Stimulated activated CD8-positive, alpha-beta memory T cell treated with anti-CD3 and anti-CD28 coated beads, Interleukin-2, amount 100 ng/mL, for 1 hour (primary cell): ENCODE measurements around the gene NIFK.
"Not testable (repeated sequence)": the region's sequence is repeated elsewhere in the genome, so short reads cannot be mapped to it uniquely, and the experiment has no call there.

Experiments
- DNase-seq, 2 donors: peaks; one replicate each; pipeline ENCODE4 v3.0.0-alpha.2; 2020; ENCODE audit warnings: low read depth in 2 of 2

Gene NIFK

DNA sequence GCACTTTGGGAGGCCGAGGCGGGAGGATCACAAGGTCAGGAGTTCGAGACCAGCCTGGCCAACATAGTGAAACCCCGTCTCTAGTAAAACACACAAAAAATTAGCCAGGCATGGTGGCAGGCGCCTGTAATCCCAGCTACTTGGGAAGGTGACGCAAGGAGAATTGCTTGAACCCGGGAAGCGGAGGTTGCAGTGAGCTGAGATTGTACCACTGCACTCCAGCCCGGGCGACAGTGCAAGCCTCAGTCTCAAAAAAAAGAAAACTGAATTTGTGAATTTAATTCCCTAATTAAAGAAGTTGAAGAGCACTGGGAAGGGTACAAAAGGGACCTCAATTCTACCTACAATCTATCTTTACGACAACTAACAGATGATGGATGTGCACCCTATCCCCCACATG lies 2.1 kb downstream of the NIFK start:
- DNase-seq, result not testable (repeated sequence)

DNA sequence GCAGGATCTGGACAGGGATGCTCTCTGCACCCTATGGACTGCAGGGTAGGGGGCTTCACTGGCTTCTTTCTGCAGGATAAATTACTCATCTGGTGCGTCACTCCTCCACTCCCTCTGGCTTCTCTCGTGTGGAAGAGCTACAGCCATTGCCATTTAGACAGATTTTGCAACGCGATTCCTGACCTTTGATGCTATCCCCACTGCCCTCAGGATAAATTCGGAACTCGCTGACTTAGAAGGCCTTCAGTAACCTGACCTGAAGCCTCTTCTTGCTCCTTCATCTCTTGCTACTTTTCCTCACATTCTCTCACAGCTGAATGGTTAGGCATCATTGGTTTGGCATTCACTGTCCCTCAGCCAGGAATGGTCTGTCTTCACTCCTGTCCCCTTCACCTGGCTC lies 5.3 kb downstream of the NIFK start:
- no peak for DNase-seq

DNA sequence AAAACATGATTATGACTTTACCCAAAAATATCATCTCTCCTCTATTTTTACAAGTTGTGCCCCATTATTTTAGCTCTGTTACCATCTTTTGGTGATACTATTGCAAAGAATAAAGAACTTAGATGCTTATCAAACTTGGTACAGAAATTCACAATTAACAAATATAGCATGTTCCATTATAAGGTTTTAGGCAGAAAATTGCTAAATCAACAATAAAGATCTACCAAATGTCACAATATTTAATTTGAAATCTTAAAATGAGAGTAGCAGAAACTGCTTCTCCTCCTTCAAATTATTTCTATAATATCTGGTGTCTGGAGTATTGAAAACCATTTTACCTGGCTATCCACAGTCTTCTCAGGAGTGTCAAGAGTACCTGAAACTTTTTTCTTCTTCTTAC lies 8.7 kb downstream of the NIFK start:
- DNase-seq, result no peak

DNA sequence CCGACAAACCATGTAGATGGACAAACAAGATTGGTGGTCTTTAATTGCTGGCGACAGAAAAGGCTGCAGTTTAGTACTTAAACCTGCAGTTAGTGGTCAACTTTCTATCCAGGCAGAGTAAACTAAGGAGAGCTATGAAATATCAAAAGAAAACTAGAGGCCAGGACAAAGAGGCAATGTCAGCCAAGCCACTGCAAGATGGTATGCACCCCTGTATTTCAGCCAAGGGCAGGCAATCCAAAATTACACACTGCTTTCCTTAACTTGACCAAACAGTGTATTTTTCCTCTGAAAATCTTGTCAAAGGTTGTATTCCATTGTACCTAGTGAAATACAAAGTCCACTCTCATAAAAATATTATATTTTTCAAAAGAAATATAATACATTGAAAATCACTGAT lies 9.3 kb downstream of the NIFK start:
- DNase-seq, result no peak

DNA sequence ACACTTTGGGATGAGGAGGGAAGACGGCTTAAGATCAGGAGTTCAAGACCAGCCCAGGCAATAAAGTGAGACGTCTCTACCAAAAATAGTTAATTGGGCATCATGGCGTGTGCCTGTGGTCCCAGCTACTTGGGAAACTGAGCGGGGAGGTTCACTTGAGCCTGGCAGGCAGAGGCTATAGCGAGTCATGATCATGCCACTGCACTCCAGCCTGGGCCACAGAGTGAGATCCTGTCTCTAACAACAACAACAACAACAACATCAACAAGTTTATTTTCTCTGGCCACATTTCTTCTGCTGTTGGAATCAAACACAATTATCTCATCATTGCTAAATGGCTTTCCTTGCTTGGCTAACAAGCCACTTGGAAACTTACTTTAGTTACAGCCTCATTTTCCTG lies 13.4 kb downstream of the NIFK start:
- DNase-seq, result no peak

DNA sequence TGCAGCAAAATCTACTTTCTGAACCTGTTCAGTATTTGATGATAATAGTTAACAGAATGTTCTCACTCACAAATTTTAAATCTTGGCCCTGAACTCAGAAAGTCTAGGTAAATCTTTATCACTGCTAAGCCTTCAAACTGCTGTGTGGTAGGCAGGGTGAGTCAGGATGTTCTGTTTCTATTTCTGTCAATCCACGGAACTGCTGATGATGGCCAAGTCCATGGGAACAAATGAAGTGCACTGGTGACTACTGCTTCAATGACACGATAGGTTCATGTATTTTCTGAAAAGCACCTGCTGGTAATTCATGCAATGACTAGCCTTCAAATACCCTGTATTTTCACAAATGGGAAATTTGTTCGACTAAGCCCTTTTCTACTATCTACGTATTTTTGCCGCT lies 14.2 kb downstream of the NIFK start:
- DNase-seq, result no peak

DNA sequence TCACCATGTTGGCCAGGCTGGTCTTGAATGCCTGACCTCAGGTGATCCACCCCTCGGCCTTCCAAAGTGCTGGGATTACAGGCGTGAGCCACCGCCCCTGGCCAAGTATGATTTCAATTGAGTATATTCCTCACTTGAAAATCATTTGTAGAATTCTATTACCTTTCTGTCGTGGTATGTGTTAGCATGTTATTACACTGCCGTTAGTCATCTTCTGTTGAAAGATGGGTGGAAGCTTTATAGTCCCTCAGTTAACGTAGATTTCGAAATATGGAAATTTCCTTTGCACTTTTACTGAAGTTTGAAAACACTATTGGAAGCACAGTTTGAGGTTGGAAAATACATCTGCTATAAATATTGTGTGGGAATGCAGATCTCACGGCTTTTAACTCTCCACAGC lies 14.7 kb downstream of the NIFK start:
- no peak for DNase-seq

DNA sequence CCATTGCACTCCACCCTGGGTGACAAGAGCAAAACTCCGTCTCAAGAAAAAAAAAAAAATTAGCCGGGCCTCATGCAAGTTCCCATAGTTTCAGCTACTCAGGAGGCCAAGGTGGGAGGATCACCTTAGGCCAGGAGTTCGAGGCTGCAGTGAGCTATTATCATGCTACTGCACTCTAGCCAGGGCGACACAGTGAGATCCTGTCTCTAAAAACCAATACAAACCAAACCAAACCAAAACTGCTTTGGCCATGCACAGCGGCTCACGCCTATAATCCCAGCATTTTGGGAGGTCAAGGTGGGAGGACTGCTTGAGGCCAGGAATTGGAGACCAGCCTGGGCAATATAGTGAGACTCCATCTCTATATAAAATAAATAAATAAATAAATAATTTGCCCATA lies 19.1 kb downstream of the NIFK start:
- DNase-seq, result no peak

DNA sequence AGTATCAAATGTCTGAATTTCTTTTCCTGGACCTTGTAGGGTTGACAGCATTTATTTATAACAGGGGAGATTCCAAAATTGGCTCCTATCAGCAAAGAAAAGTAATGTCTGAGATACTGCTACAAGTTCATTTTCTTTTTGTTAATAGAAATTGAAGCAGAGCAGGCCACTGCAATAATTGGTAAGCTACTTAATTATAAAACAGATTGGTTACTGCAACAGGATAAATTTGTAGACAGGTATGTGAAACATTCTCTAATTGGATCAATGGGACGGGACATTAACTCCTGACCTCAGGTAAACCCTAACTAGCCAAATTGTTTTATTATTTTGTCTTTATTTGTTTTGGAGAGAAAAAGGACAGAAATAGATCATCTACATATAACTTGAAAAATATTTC lies 20.5 kb downstream of the NIFK start:
- no peak for DNase-seq

DNA sequence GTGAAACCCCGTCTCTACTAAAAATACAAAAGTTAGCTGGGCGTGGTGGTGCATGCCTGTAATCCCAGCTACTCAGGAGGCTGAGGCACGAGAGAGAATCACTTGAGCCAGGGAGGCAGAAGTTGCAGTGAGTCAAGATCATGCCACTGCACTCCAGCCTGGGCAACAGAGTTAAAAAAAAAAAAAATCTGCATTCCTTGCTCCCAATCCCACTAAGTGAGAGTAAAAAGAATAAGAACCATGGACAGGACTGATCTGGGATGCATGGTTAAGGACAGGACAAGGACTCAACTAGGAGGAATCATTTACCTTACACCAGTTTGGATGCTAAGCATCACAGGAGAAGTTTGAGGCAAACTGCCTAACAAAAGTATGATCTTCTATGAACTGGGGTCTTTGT lies 25.2 kb downstream of the NIFK start:
- DNase-seq, result not testable (repeated sequence)

DNA sequence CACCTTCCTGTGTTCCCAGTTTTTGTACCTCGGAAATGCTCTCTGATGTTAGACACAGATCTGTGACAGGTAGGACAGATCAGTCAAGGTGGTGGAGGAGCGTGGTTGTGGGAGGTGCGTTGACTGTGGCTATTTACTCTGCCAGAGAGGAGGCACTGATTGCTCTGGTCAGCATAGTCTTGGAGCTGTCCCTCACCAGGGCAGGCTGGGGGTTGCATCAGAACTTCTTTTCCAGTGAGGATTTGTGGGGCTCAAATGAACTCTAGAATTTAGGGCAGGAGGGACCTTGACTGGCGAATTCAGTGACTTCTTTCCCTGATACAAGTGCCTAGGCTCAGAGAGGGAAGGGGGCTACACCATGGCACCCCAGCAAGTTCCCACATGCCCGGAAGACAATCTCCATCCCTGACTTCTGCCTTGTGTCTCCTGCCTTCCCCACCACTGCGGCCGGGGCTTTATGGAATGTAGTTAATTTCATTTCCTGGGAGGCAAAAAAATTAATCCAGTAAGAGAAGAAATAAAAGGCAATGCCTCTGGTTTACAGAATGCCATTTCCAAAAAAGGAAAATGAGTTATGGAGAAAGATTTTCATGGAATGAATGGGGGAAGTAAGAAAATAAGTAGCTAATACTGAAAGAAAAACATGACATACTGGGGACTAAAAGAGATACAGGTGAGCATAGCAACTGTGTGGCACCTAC lies 26.1 kb downstream of the NIFK start:
- DNase-seq, result no peak

DNA sequence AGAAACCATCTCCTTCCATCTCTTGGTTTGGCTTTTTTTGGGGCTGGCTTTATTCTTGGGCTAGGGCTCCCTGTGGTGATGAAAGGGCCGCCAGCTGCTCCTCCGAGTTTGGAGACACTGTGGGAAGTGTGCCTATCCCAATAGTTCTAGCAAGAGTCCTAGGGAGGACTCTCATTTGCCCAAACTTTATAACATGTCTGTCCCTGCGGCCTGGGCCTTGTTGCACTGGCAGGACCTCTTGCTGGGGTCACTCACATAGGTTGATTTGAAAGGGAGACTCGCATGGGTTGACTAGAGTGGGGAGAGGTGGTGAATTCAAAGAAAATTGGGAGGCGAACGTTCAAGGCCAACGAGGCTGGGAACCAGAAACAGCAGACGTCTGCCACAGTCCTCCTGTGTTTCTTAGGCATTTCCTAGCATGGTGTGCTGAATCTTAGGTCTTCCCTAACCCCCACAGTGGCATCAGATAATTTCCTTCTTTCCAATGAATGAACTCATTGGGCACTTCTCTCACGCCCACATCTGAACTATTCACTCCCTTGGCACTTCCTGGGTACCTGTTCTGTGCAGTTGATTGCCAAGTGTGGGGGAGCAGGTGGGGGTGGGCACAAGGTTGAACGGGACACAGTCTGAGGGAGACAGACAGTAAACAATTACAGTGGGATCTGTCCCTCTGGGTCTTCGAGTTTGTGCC lies 26.8 kb downstream of the NIFK start:
- DNase-seq, result no peak

DNA sequence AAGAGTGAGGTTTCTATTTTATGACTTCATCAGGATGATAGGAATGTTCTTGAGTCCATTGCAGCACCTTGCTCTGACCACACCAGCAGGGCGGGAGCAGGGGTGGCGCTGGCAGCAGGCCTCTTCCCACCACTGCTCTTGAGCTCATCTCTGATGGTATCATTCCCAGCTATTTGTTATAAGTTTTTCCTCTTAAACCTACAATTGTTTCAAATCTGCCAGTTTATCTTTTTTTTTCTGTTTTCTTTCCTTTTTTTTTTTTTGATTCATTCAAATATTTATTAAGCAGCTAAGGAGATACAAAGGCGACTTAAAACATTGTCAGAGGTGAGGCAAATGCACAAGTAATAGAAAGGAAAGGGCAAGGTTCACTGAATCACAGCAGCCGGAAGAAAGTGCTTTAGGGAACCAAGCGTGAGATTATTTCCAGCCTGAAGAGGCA lies 28.7 kb downstream of the NIFK start:
- no peak for DNase-seq

DNA sequence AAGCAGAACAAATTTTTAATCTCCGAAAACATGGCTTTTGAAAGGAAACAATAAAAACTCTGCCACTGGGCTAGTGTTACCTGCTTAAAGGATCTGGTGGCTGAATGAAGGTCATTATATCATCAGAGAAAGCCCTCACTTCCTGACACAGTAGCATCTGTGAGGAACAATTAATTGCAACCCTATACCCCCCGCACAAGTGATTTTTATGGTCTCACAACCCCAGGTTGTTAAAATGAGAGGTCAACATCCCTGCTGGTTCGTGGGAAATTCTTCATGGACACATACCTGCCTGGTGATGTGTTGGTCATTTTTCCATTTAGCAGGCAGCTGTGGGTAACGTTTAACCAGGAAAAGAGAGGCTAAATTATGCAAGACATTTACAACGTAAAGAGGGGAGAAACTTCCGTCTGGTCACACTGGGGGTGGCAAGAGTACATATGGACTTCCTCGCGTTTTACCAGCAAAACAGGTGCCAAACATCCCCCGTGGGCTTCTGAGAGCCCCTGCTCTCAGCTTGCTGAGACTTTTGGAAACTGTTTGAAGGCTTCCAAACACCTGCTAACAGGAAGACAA lies 29.2 kb downstream of the NIFK start:
- DNase-seq, result no peak

DNA sequence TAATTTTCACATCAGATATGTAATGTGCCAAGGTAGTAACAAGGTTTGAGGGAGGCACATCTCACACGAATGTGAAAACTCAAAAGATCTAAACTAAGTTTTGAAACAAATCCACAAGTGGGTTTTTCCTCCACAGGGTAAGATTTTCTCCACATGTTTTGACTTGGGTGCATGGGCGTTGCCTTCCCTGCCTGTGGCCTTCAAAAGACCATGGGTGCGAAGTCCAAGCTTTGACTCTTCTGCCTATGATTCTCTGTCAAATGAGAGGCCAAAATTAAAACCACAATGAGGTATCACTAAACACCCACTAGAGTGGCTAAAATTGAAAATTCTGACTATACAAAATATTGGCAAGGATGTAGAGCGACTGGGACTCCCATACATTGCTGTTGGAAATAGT lies 30.7 kb downstream of the NIFK start:
- no peak for DNase-seq

DNA sequence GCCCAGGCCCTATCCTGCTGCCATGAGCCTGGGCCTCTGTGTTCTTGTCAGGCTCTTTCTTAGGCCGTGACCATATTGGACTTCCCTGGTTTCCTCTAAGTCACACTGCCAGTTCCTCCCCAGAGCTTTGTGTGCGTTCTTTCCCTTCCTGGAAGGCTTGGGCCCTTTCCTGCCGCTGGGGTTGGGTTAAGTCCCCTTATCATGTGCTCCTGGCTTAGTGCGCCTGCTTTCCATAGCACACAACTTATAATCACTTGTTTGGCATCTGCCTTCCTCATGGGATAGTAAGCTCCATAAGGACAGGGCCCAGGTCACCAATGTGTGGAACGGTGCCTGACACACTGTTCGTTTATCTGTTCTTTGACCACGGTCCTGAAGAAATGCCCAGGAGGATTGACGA lies 31.3 kb downstream of the NIFK start:
- no peak for DNase-seq

DNA sequence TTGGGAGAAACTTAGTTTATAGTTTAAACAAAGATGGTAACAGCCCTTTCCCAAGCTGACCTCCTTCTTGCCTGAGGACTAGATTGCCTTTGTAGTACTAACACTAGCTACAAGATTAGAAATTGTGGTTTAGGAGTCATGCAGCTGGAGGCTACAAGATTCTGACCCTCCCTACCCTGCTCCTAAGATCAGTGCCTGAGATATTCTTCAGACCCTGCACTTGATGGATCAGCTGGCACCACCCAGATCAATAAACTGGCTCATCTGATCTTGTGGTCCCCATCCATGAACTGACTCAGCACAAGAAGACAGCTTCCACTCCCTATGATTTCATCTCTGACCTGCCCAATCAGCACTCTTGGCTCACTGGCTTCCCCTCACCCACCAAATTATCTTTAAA lies 34.9 kb downstream of the NIFK start:
- not testable (repeated sequence) for DNase-seq

DNA sequence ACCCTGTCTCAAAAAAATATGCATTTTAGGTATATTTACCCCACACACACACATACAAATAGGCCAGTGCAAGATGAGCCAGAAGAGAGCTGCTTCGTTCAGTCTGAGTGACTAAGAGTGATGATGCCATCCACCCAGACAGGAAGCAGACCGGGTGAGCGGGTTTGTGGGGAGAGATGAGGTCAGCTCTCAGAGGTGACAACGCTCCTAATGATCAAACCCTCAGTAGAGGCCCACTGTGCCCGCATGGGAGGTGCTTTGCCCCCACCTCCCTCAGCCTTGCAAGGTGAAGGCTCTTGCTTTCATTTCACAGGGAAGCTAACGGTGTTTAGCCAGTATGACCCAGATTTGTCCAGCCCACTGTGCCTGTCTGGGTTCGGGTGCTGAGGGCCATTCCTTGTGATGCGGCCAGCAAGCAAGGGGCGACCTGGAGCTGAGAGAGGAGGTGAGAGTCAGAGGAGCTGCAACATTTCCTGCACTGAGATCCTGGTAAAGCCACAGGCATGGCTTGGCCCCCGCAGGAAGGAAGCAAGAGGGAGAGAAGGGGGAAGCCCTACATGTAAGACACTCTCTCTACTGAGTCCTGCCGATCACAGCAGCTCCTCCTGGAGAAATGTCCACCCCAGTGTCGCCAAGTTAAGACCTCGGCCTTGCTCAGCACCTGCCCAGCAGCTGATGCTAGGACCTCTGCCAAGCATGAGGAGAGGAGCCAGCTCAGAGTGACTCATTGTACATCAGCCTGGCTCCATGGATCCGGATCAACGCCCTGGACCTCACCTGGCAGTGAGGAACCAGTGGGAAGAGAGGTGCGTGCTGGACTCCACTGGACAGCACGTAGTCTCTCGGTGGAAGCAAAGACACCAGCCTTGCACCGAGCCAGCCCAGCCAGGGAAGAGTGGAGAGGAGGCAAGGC lies 37.0 kb downstream of the NIFK start:
- DNase-seq, result peak; percentile 67 to 68

DNA sequence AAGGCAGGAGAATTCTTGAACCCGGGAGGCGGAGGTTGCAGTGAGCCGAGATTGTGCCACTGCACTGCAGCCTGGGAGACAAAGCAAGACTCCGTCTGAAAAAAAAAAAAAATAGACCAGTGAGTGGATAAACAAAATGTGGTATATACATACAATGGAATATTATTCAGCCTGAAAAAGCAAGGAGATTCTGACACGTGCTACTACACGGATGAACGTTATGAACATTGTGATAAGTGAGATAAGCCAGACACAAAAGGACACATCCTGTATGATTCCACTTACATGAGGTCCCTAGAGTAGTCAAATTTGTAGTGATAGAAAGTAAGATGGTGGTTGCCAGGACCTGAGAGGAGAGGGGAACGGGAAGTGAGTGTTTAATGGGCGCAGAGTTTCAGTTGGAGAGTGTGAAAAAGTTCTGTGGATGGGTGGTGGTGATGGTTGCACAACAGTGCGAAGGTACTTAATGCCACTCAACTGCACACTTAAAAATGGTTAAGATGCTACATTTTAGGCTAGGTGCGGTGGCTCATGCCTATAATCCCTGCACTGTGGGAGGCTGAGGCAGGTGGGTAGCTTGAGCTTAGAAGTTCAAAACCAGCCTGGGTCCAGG lies 38.3 kb downstream of the NIFK start:
- no peak for DNase-seq

DNA sequence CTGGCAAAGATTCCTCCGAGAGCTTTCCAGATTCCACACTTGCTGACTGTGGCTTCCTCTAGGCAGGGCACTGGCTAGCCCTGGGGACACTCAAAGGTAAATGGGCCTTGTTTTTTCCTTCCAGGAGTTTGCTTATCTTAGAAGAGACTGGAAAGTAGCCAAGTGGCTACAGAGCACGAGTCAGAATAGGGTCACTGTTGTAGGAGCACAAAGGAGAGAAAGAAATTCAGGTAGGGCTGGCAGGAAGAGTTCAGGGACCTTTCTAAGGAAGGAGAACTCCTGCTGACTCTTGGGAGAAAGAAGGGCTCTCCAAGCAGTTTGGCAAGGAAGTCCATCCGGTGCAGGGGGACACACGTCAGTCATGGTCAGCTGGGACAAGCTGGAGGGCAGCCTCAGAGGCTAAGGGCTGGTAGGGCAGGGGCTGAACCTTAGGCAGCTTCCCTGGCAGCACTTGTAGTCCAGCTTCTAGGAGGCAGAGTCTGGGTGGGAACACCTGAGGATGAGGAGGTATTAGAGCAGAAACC lies 39.5 kb downstream of the NIFK start:
- DNase-seq, result no peak

DNA sequence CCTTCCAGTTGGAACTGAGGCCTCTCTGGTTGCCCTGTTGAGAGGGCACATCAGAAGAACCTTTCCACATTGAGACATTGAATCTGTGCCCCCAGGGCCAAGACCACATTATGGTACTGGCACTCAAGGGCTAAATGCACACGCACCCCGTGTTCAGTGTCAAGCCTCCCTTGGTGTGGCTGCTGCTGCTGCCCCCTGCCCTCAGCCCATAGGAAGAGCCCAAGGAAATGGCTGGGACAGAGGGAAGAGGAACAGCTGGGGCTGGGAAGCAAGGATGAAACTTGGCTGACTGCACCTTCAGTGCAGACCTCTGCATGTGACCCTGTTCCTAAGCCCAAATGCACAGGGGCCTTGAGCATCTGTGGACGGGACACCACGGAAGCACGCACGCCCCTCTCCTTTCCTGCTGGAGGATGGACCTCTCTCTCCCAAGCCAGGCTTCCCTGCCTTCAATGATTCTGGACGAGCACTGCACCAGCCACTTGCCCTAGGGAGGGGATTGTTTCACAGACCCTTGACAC lies 40.2 kb downstream of the NIFK start:
- no peak for DNase-seq

DNA sequence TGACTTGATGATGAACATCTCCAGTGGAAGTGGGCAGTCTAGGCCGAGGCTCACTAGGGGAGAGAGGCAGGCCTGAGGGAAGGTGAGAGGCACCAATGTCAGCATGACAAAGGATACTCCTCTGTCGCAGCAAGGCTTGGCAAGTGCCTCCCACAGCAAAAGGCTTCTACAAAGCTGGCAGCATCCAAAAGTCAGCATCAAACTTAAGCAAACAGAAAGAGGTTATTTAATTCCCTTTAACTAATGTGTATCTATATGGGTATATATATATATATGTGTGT lies 41.6 kb downstream of the NIFK start:
- DNase-seq, result no peak
